ENCODE measurements around the gene PRAME.

Gene PRAME

GRCh38 chr22:22536515-22536914 lies 22.6 kb downstream of the PRAME start:
- TF ChIP-seq CREB1 (IDR thresholded peaks at IDR 0.05; ENCODE audit: low read depth) (no peak), ZBTB7A (IDR thresholded peaks at IDR 0.05; ENCODE audit: low read depth) (no peak), TAF1 (IDR thresholded peaks at IDR 0.05; ENCODE audit: low read depth) (no peak), TCF12 (IDR thresholded peaks at IDR 0.05; ENCODE audit: low read depth) (no peak), NFIC (IDR thresholded peaks at IDR 0.05) (no peak), RAD21 (IDR thresholded peaks at IDR 0.05; ENCODE audit: low read depth) (no peak), CEBPB (IDR thresholded peaks at IDR 0.05) (no peak), FOXM1 (IDR thresholded peaks at IDR 0.05; ENCODE audit: borderline replicate concordance, low read depth) (no peak), TEAD4 (IDR thresholded peaks at IDR 0.05) (no peak), EP300 (IDR thresholded peaks at IDR 0.05; ENCODE audit: borderline replicate concordance) (no peak), MAX (IDR thresholded peaks at IDR 0.05) (no peak), EGR1 (IDR thresholded peaks at IDR 0.05) (no peak), YY1 (IDR thresholded peaks at IDR 0.05; ENCODE audit: low read depth) (no peak)
- TF ChIP-seq, protein P1, sequence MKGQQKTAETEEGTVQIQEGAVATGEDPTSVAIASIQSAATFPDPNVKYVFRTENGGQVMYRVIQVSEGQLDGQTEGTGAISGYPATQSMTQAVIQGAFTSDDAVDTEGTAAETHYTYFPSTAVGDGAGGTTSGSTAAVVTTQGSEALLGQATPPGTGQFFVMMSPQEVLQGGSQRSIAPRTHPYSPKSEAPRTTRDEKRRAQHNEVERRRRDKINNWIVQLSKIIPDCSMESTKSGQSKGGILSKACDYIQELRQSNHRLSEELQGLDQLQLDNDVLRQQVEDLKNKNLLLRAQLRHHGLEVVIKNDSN (IDR thresholded peaks at IDR 0.05), result no peak
- TF ChIP-seq, protein P2, sequence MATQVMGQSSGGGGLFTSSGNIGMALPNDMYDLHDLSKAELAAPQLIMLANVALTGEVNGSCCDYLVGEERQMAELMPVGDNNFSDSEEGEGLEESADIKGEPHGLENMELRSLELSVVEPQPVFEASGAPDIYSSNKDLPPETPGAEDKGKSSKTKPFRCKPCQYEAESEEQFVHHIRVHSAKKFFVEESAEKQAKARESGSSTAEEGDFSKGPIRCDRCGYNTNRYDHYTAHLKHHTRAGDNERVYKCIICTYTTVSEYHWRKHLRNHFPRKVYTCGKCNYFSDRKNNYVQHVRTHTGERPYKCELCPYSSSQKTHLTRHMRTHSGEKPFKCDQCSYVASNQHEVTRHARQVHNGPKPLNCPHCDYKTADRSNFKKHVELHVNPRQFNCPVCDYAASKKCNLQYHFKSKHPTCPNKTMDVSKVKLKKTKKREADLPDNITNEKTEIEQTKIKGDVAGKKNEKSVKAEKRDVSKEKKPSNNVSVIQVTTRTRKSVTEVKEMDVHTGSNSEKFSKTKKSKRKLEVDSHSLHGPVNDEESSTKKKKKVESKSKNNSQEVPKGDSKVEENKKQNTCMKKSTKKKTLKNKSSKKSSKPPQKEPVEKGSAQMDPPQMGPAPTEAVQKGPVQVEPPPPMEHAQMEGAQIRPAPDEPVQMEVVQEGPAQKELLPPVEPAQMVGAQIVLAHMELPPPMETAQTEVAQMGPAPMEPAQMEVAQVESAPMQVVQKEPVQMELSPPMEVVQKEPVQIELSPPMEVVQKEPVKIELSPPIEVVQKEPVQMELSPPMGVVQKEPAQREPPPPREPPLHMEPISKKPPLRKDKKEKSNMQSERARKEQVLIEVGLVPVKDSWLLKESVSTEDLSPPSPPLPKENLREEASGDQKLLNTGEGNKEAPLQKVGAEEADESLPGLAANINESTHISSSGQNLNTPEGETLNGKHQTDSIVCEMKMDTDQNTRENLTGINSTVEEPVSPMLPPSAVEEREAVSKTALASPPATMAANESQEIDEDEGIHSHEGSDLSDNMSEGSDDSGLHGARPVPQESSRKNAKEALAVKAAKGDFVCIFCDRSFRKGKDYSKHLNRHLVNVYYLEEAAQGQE (IDR thresholded peaks at IDR 0.05; ENCODE audit: low read depth), result no peak

- TF ChIP-seq, protein P1 (IDR thresholded peaks at IDR 0.05), result no peak
- no peak for TF ChIP-seq NFIC (IDR thresholded peaks at IDR 0.05)
- no peak for TF ChIP-seq MAX (IDR thresholded peaks at IDR 0.05)
- no peak for TF ChIP-seq RAD21 (IDR thresholded peaks at IDR 0.05; ENCODE audit: low read depth)
- no peak for TF ChIP-seq ZBTB7A (IDR thresholded peaks at IDR 0.05; ENCODE audit: low read depth)
These were observed 23.4 kb downstream of the PRAME start for GRCh38 chr22:22535662-22536061.

DNA sequence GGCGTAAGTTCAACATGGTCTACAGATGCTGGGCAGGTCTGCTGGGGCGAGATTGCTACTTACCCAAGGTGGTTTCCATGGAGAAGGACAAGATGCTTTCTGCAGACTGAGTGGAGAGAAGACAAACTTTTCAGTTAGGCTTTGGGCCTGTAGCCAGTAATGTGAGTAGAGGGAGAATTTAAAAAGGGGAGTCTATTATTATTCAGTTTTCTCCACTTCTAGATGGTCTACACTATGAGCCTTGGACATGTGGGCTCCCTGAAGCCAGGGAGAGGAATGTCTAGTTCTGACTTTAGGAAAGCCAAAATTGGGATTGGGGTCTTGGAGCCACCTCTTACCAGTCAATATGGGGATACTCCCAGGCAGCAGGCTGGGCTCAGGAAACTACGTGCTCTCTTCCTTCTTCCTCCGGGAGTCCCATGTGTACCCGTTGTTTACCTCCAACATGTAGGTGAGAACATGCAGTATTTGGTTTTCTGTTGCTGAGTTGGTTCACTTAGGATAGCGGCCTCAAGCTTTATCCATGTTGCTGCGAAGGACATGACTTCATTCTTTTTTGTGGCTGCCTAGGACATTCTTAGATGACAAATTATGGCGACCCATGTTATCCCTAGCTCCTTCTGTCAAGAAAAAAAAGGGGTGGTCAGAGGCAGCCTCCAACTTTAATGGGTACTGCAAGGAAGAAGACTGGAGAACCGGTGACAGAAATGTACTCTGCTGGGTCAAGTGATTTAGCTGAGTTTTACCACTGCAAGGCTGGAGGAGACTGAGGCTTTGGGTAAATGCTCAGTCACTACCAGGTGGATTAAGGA lies 24.3 kb downstream of the PRAME start:
- TF ChIP-seq EP300 (IDR thresholded peaks at IDR 0.05; ENCODE audit: borderline replicate concordance), result no peak
- TF ChIP-seq RAD21 (IDR thresholded peaks at IDR 0.05; ENCODE audit: low read depth), result no peak

- TF ChIP-seq TAF1 (IDR thresholded peaks at IDR 0.05; ENCODE audit: low read depth) (no peak), FOXM1 (IDR thresholded peaks at IDR 0.05; ENCODE audit: borderline replicate concordance, low read depth) (no peak), YY1 (IDR thresholded peaks at IDR 0.05; ENCODE audit: low read depth) (no peak), TEAD4 (IDR thresholded peaks at IDR 0.05) (no peak), EGR1 (IDR thresholded peaks at IDR 0.05) (no peak), TCF12 (IDR thresholded peaks at IDR 0.05; ENCODE audit: low read depth) (no peak), ZBTB7A (IDR thresholded peaks at IDR 0.05; ENCODE audit: low read depth) (no peak), RAD21 (IDR thresholded peaks at IDR 0.05; ENCODE audit: low read depth) (no peak), NFIC (IDR thresholded peaks at IDR 0.05) (no peak), CEBPB (IDR thresholded peaks at IDR 0.05) (no peak), MAX (IDR thresholded peaks at IDR 0.05) (no peak)
- TF ChIP-seq, protein P1 (IDR thresholded peaks at IDR 0.05), result no peak
- TF ChIP-seq, protein P2 (IDR thresholded peaks at IDR 0.05; ENCODE audit: low read depth), result no peak
These were observed 25.2 kb downstream of the PRAME start for GRCh38 chr22:22533863-22534262.

DNA sequence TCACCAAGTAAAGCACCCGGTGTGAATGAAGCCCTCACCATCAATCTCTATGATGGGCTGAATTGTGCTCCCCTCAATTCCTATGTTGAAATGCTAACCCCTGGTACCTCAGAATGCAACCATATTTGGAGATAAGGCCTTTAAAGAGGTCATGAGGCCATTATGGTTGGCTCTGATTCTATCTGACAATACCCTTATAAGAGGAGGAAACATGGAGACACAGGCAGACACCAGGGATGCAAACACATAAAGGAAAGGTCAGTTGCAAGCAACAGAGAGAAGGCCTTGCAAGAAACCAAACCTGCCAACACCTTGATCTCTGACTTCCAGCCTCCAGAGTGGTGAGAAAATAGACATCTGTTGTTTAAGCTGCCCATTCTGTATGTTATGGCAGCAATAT lies 25.6 kb downstream of the PRAME start:
- TF ChIP-seq MAX (IDR thresholded peaks at IDR 0.05) (no peak), CREB1 (IDR thresholded peaks at IDR 0.05; ENCODE audit: low read depth) (no peak), EGR1 (IDR thresholded peaks at IDR 0.05) (no peak)

Data from Ishikawa (cell line).